GM23338 (cell line): ENCODE results near the gene HMGN1. TPM values are rescaled to one million over a fixed set of nuclear protein-coding genes. Genes with fewer than 3 reads are reported as not detected.

Source experiments
- ATAC-seq: fragments of 200-7000 bp; cut with Tn5 transposase; 3 replicates; pipeline ENCODE4 v1.9.1; 2020
- DNase-seq: peaks from one replicate; pipeline ENCODE4 v3.0.0-alpha.2; 2015; ENCODE audit warnings: low spot score
- H2AFZ ChIP-seq: fragments of 200-600 bp; sonication (generic); 2 replicates; pipeline ENCODE4 v1.8.0; 2016; ENCODE audit warnings: antibody characterized with exemption, mild to moderate bottlenecking, moderate library complexity
- H3F3A ChIP-seq: fragments of 200-600 bp; sonication (generic); replicated peaks from 2 replicates; pipeline ENCODE4 v1.8.0; 2017; ENCODE audit warnings: antibody characterized with exemption, mixed run types, low read depth
- H3K27ac ChIP-seq: fragments of 200-600 bp; sonication (generic); 2 replicates; pipeline ENCODE4 v1.6.1; 2016; ENCODE audit warnings: low read depth
- H3K27me3 ChIP-seq: fragments of 200-600 bp; sonication (generic); 2 replicates; pipeline ENCODE4 v1.8.0; 2016; ENCODE audit warnings: mild to moderate bottlenecking, mixed run types, moderate library complexity; ENCODE audit not compliant: insufficient read depth
- H3K36me3 ChIP-seq: fragments of 200-600 bp; sonication (generic); 2 replicates; pipeline ENCODE4 v1.8.0; 2016; ENCODE audit warnings: mild to moderate bottlenecking; ENCODE audit not compliant: insufficient read depth
- H3K4me1 ChIP-seq: fragments of 200-600 bp; sonication (generic); 2 replicates; pipeline ENCODE4 v1.8.0; 2016; ENCODE audit warnings: mild to moderate bottlenecking, moderate library complexity; ENCODE audit not compliant: insufficient read depth
- H3K4me2 ChIP-seq: fragments of 200-600 bp; sonication (generic); 2 replicates; pipeline ENCODE4 v1.7.1; 2017; ENCODE audit warnings: mixed run types
- H3K4me3 ChIP-seq: fragments of 200-600 bp; sonication (generic); 2 replicates; pipeline ENCODE4 v1.6.1; 2016; ENCODE audit warnings: mixed run types
- H3K79me2 ChIP-seq: fragments of 200-600 bp; sonication (generic); replicated peaks from 2 replicates; pipeline ENCODE4 v1.8.0; 2017; ENCODE audit warnings: mild to moderate bottlenecking; ENCODE audit not compliant: insufficient read depth
- H3K9me2 ChIP-seq: fragments of 200-600 bp; sonication (generic); 2 replicates; pipeline ENCODE4 v1.8.0; 2017; ENCODE audit not compliant: insufficient read depth
- H4K20me1 ChIP-seq: fragments of 200-600 bp; sonication (generic); replicated peaks from 2 replicates; pipeline ENCODE4 v1.8.0; 2017; ENCODE audit warnings: mild to moderate bottlenecking; ENCODE audit not compliant: insufficient read depth
- H3K27ac Mint-ChIP-seq: 2 replicates; pipeline ENCODE4 v1.8.0; 2020; ENCODE audit warnings: inconsistent platforms, mild to moderate bottlenecking, moderate library complexity, mixed read lengths
- H3K27me3 Mint-ChIP-seq: 3 replicates; pipeline ENCODE4 v1.8.0; 2022; ENCODE audit warnings: low read depth, mild to moderate bottlenecking, moderate library complexity, mixed read lengths, inconsistent platforms; ENCODE audit not compliant: insufficient read depth, poor library complexity
- H3K36me3 Mint-ChIP-seq: 3 replicates; pipeline ENCODE4 v1.8.0; 2021; ENCODE audit warnings: low read depth, mild to moderate bottlenecking, inconsistent platforms, moderate library complexity, mixed read lengths
- H3K4me1 Mint-ChIP-seq: 3 replicates; pipeline ENCODE4 v1.8.0; 2020; ENCODE audit warnings: mild to moderate bottlenecking, inconsistent platforms, mixed read lengths
- H3K4me3 Mint-ChIP-seq: 3 replicates; pipeline ENCODE4 v1.8.0; 2021; ENCODE audit warnings: moderate library complexity, mild to moderate bottlenecking, inconsistent platforms, mixed read lengths
- H3K9me3 Mint-ChIP-seq: 3 replicates; pipeline ENCODE4 v1.8.0; 2020; ENCODE audit warnings: moderate library complexity, mild to moderate bottlenecking, inconsistent platforms, mixed read lengths
- CREB1 ChIP-seq: fragments of 250-450 bp; sonication (Bioruptor Pico); IDR thresholded peaks from 2 replicates; pipeline ENCODE4 v1.5.0; 2020; ENCODE audit warnings: low read depth, mild to moderate bottlenecking, moderate library complexity
- CTCF ChIP-seq, 2 experiments: fragments of 200-600 bp in 1 of 2; sonication (generic) in 1 of 2; conservative IDR thresholded peaks; 2 replicates each; pipeline versions ENCODE4 v1.5.1 to v1.6.1; 2016 to 2017; ENCODE audit warnings: antibody characterized with exemption in 2 of 2, low read depth in 2 of 2, mild to moderate bottlenecking in 2 of 2, moderate library complexity in 1 of 2
- ETS1 ChIP-seq: IDR thresholded peaks from 2 replicates; pipeline ENCODE4 v1.6.1; 2016; ENCODE audit warnings: antibody characterized with exemption
- EZH2 ChIP-seq: fragments of 200-600 bp; sonication (generic); IDR thresholded peaks from one replicate; pipeline ENCODE4 v1.8.0; 2017; ENCODE audit warnings: antibody characterized with exemption, mild to moderate bottlenecking, low read depth; ENCODE audit not compliant: unreplicated experiment
- EZH2phosphoT487 ChIP-seq: fragments of 200-600 bp; sonication (generic); IDR thresholded peaks from one replicate; pipeline ENCODE4 v1.8.1; 2018; ENCODE audit warnings: antibody characterized with exemption; ENCODE audit not compliant: unreplicated experiment
- JUNB ChIP-seq: IDR thresholded peaks from one replicate; pipeline ENCODE4 v1.6.1; 2016; ENCODE audit warnings: antibody characterized with exemption; ENCODE audit not compliant: unreplicated experiment
- POLR2AphosphoS5 ChIP-seq: IDR thresholded peaks from 2 replicates; pipeline ENCODE4 v1.6.1; 2016; ENCODE audit warnings: antibody characterized with exemption, low read depth
- REST ChIP-seq: IDR thresholded peaks from one replicate; pipeline ENCODE4 v1.6.1; 2018; ENCODE audit warnings: antibody characterized with exemption; ENCODE audit not compliant: unreplicated experiment
- STAT1 ChIP-seq: IDR thresholded peaks from one replicate; pipeline ENCODE4 v1.6.1; 2016; ENCODE audit warnings: antibody characterized with exemption; ENCODE audit not compliant: unreplicated experiment
- ZNF114 ChIP-seq: fragments of 250-450 bp; sonication (Bioruptor Pico); IDR thresholded peaks from 2 replicates; pipeline ENCODE4 v1.5.0; 2020; ENCODE audit warnings: mild to moderate bottlenecking, moderate library complexity
- ZNF331 ChIP-seq: fragments of 250-450 bp; sonication (Bioruptor Pico); IDR thresholded peaks from 2 replicates; pipeline ENCODE4 v1.5.0; 2020; ENCODE audit warnings: low read depth, mild to moderate bottlenecking, moderate library complexity
- polyA plus RNA-seq: library from polyadenylated mRNA; unstranded; fragments of >200 nt; fragmentation: Nextera tagmentation; extraction: Ambion mirVana; gene quantifications from 2 replicates; pipeline ENCODE4 v1.2.1, GENCODE V29; 2016
- total RNA-seq: library from RNA; depleted of rRNA; stranded (reverse); fragments of >200 nt; shearing (Covaris generic); gene quantifications from 2 replicates; pipeline ENCODE4 v1.2.3, GENCODE V29; 2014

Gene HMGN1
- total and polyA plus RNA-seq, 2 experiments from 2014 or later, result 403 to 889 TPM

- H2AFZ ChIP-seq, result peak overlapping the region; percentile 94; the same call in 1 of the 2 replicates
- ATAC-seq, result peak; percentile 37; the same call in 2 of the 3 replicates
- no peaks in the 10 kb centered on the region for H3K4me1 ChIP-seq
Observed at GRCh38 chr21:39363607-39364555, 15.0 kb upstream of the HMGN1 start.

GRCh38 chr21:39362733-39363132, 13.8 kb upstream of the HMGN1 start:
- no peaks in the 10 kb centered on the region; the same call in 2 of the 3 replicates for H3K4me1 Mint-ChIP-seq
- H3K27me3 ChIP-seq, result no peaks in the 10 kb centered on the region
- no peak overlapping the region for H3K4me2 ChIP-seq
- ATAC-seq (no peak), DNase-seq (no peak)
- no peaks in the 10 kb centered on the region for H3K79me2 ChIP-seq
- no peaks in the 10 kb centered on the region for H3K36me3 ChIP-seq
- H3K9me3 Mint-ChIP-seq, result no peaks in the 10 kb centered on the region
- H2AFZ ChIP-seq, result 0 out of 2 replicates have a peak overlapping the region, but pooled peaks have one; percentile 56
- peaks cover 2% of the 10 kb centered on the region for H3K27me3 Mint-ChIP-seq
- H3K4me1 ChIP-seq, result no peaks in the 10 kb centered on the region
- H3K9me2 ChIP-seq, result no peaks in the 10 kb centered on the region
- no peaks in the 10 kb centered on the region; the same call in 1 of the 2 replicates for H3F3A ChIP-seq
- H3K36me3 Mint-ChIP-seq, result no peaks in the 10 kb centered on the region
- no peak overlapping the region for H3K27ac Mint-ChIP-seq
- no peak overlapping the region for H3K4me3 Mint-ChIP-seq
- H3K27ac ChIP-seq, result 0 out of 2 replicates have a peak overlapping the region, but pooled peaks have one; percentile 72
- TF ChIP-seq POLR2AphosphoS5 (no peak), ZNF114 (CRISPR knock-in tag) (no peak), STAT1 (no peak), JUNB (no peak), CREB1 (CRISPR knock-in tag) (no peak), REST (no peak), EZH2phosphoT487 (no peak), ZNF331 (no peak), EZH2 (no peak), CTCF (conservative IDR thresholded peaks at IDR 0.05; ENCODE audit: low read depth in 2 of 2) (no peak), ETS1 (no peak)
- H4K20me1 ChIP-seq, result no peaks in the 10 kb centered on the region
- no peak overlapping the region for H3K4me3 ChIP-seq

More at GRCh38 chr21:39363607-39364555, 15.0 kb upstream of the HMGN1 start:
- Mint-ChIP-seq H3K4me1 (no peaks in the 10 kb centered on the region; the same call in 2 of the 3 replicates), H3K36me3 (no peaks in the 10 kb centered on the region), H3K27ac (no peak overlapping the region), H3K9me3 (no peaks in the 10 kb centered on the region), H3K4me3 (no peak overlapping the region), H3K27me3 (peaks cover 2% of the 10 kb centered on the region)
- H3K36me3 ChIP-seq, result no peaks in the 10 kb centered on the region
- H3K27me3 ChIP-seq, result no peaks in the 10 kb centered on the region
- no peak overlapping the region for H3K4me3 ChIP-seq
- no peaks in the 10 kb centered on the region for H3K9me2 ChIP-seq
- H3K27ac ChIP-seq, result no peak overlapping the region
- H3F3A ChIP-seq, result no peaks in the 10 kb centered on the region; the same call in 1 of the 2 replicates
- no peaks in the 10 kb centered on the region for H3K79me2 ChIP-seq
- TF ChIP-seq EZH2, result no peak
- no peaks in the 10 kb centered on the region for H4K20me1 ChIP-seq
- DNase-seq, result no peak
- no peak overlapping the region for H3K4me2 ChIP-seq
